Peyer's patch (tissue), 4 donors: Measurements from ENCODE around the gene ZBTB20.

Source experiments
- POLR2A ChIP-seq, 2 donors: fragments of 450-650 bp; IDR thresholded peaks; one replicate each; pipeline ENCODE4 v1.5.1; 2017; ENCODE audit warnings: antibody characterized with exemption in 2 of 2, mild to moderate bottlenecking in 2 of 2, moderate library complexity in 2 of 2
- TF ChIP-seq, protein P1 (sequence below), 6 experiments: fragments of 450-650 bp in 4 of 6; fragments of 200-600 bp in 2 of 6; sonication (generic) in 1 of 6; IDR thresholded peaks; one replicate each; pipeline ENCODE4 v1.5.1; 2017 to 2019; ENCODE audit warnings: antibody characterized with exemption in 6 of 6, mild to moderate bottlenecking in 3 of 6, moderate library complexity in 1 of 6

- TF ChIP-seq, protein P1, sequence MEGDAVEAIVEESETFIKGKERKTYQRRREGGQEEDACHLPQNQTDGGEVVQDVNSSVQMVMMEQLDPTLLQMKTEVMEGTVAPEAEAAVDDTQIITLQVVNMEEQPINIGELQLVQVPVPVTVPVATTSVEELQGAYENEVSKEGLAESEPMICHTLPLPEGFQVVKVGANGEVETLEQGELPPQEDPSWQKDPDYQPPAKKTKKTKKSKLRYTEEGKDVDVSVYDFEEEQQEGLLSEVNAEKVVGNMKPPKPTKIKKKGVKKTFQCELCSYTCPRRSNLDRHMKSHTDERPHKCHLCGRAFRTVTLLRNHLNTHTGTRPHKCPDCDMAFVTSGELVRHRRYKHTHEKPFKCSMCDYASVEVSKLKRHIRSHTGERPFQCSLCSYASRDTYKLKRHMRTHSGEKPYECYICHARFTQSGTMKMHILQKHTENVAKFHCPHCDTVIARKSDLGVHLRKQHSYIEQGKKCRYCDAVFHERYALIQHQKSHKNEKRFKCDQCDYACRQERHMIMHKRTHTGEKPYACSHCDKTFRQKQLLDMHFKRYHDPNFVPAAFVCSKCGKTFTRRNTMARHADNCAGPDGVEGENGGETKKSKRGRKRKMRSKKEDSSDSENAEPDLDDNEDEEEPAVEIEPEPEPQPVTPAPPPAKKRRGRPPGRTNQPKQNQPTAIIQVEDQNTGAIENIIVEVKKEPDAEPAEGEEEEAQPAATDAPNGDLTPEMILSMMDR (IDR thresholded peaks at IDR 0.05) = no peak
- TF ChIP-seq POLR2A (IDR thresholded peaks at IDR 0.05) = no peak
These were observed 246.2 kb downstream of the ZBTB20 start for GRCh38 chr3:114900908-114901307.
